IPS-18c (cell line): ENCODE measurements around the gene PTGER2.

ENCODE experiments used
- H3K4me3 ChIP-seq: 2 replicates; pipeline ENCODE4 v1.7.0; 2013; ENCODE audit warnings: low read depth, mild to moderate bottlenecking, low read length, moderate library complexity; ENCODE audit not compliant: insufficient read depth
- H3K9me3 ChIP-seq: one replicate; pipeline ENCODE4 v1.6.1; 2013; ENCODE audit warnings: mild to moderate bottlenecking, low read length, moderate library complexity; ENCODE audit not compliant: control insufficient read depth, insufficient read depth

Gene PTGER2

GRCh38 chr14:52327374-52328226 lies 13.5 kb downstream of the PTGER2 start:
- H3K9me3 ChIP-seq, result no peaks in the 10 kb centered on the region
- H3K4me3 ChIP-seq, result no peak overlapping the region

- no peak overlapping the region for H3K4me3 ChIP-seq
These were observed 14.2 kb downstream of the PTGER2 start for GRCh38 chr14:52328276-52328675.

GRCh38 chr14:52329678-52330369 lies 15.7 kb downstream of the PTGER2 start:
- H3K9me3 ChIP-seq, result no peaks in the 10 kb centered on the region
- H3K4me3 ChIP-seq, result no peak overlapping the region

More at GRCh38 chr14:52328276-52328675, 14.2 kb downstream of the PTGER2 start:
- no peaks in the 10 kb centered on the region for H3K9me3 ChIP-seq

GRCh38 chr14:52332269-52332668 lies 18.2 kb downstream of the PTGER2 start:
- no peak overlapping the region for H3K4me3 ChIP-seq
- H3K9me3 ChIP-seq, result no peaks in the 10 kb centered on the region

- no peaks in the 10 kb centered on the region for H3K9me3 ChIP-seq
- H3K4me3 ChIP-seq, result no peak overlapping the region
These were observed 19.0 kb downstream of the PTGER2 start for GRCh38 chr14:52333108-52333507.

GRCh38 chr14:52333823-52334657 lies 19.9 kb downstream of the PTGER2 start:
- Histone ChIP-seq H3K9me3 (no peaks in the 10 kb centered on the region), H3K4me3 (no peak overlapping the region)

GRCh38 chr14:52336241-52336640 lies 22.1 kb downstream of the PTGER2 start:
- Histone ChIP-seq H3K9me3 (no peaks in the 10 kb centered on the region), H3K4me3 (no peak overlapping the region)

GRCh38 chr14:52338051-52338681 lies 24.1 kb downstream of the PTGER2 start:
- Histone ChIP-seq H3K9me3 (no peaks in the 10 kb centered on the region), H3K4me3 (no peak overlapping the region)

GRCh38 chr14:52339262-52339661 lies 25.1 kb downstream of the PTGER2 start:
- Histone ChIP-seq H3K4me3 (no peak overlapping the region), H3K9me3 (no peaks in the 10 kb centered on the region)

- no peak overlapping the region for H3K4me3 ChIP-seq
- H3K9me3 ChIP-seq, result no peaks in the 10 kb centered on the region
These were observed 28.9 kb downstream of the PTGER2 start for GRCh38 chr14:52342849-52343596.

GRCh38 chr14:52346778-52347177 lies 32.7 kb downstream of the PTGER2 start:
- Histone ChIP-seq H3K4me3 (no peak overlapping the region), H3K9me3 (no peaks in the 10 kb centered on the region)

- Histone ChIP-seq H3K9me3 (no peaks in the 10 kb centered on the region), H3K4me3 (no peak overlapping the region)
These were observed 34.2 kb downstream of the PTGER2 start for GRCh38 chr14:52348279-52348678.

GRCh38 chr14:52348776-52349175 lies 34.7 kb downstream of the PTGER2 start:
- Histone ChIP-seq H3K9me3 (no peaks in the 10 kb centered on the region), H3K4me3 (no peak overlapping the region)

- Histone ChIP-seq H3K4me3 (no peak overlapping the region), H3K9me3 (no peaks in the 10 kb centered on the region)
These were observed 35.6 kb downstream of the PTGER2 start for GRCh38 chr14:52349731-52350130.

- H3K9me3 ChIP-seq, result no peaks in the 10 kb centered on the region
These were observed 36.3 kb downstream of the PTGER2 start for GRCh38 chr14:52350445-52350844.

GRCh38 chr14:52351233-52352060 lies 37.3 kb downstream of the PTGER2 start:
- H3K9me3 ChIP-seq, result no peaks in the 10 kb centered on the region
- no peak overlapping the region for H3K4me3 ChIP-seq

More at GRCh38 chr14:52350445-52350844, 36.3 kb downstream of the PTGER2 start:
- no peak overlapping the region for H3K4me3 ChIP-seq
